HEK293T (cell line): ENCODE measurements around the gene MMP14.

ENCODE experiments used
- CTCF ChIA-PET: fragments of 350-600 bp; formaldehyde crosslinking; extraction: SDS; loops from one replicate; lab custom pipeline; 2021; ENCODE audit warnings: antibody characterized with exemption, inconsistent platforms; lab: Yijun Ruan, JAX
- POLR2A ChIA-PET: fragments of 350-600 bp; formaldehyde crosslinking; extraction: SDS; loops from one replicate; lab custom pipeline; 2020; ENCODE audit warnings: antibody characterized with exemption, inconsistent platforms; lab: Yijun Ruan, JAX
- DNase-seq: peaks from one replicate; pipeline ENCODE4 v3.0.0; 2012; ENCODE audit warnings: mixed read lengths; ENCODE audit errors: extremely low spot score
- ARNT ChIP-seq: fragments of 450-650 bp; IDR thresholded peaks from 2 replicates; pipeline ENCODE4 v1.6.1; 2017; ENCODE audit warnings: mild to moderate bottlenecking
- BHLHE40 ChIP-seq: fragments of 450-650 bp; IDR thresholded peaks from 2 replicates; pipeline ENCODE4 v1.6.1; 2016; ENCODE audit warnings: mild to moderate bottlenecking, moderate library complexity, borderline replicate concordance
- CTBP1 ChIP-seq: fragments of 450-650 bp; IDR thresholded peaks from 2 replicates; pipeline ENCODE4 v1.6.1; 2016; ENCODE audit warnings: borderline replicate concordance
- ELF4 ChIP-seq: fragments of 450-650 bp; IDR thresholded peaks from 2 replicates; pipeline ENCODE4 v1.6.1; 2017; ENCODE audit warnings: antibody characterized with exemption
- FOXA1 ChIP-seq: fragments of 450-650 bp; IDR thresholded peaks from 2 replicates; pipeline ENCODE4 v1.6.1; 2016; ENCODE audit warnings: mild to moderate bottlenecking
- FOXK2 ChIP-seq: fragments of 450-650 bp; IDR thresholded peaks from 2 replicates; pipeline ENCODE4 v1.6.1; 2016; ENCODE audit warnings: mild to moderate bottlenecking
- FOXM1 ChIP-seq: fragments of 450-650 bp; IDR thresholded peaks from 2 replicates; pipeline ENCODE4 v1.6.1; 2017; ENCODE audit warnings: mild to moderate bottlenecking, borderline replicate concordance
- HDGF ChIP-seq: fragments of 450-650 bp; IDR thresholded peaks from 2 replicates; pipeline ENCODE4 v1.6.1; 2017; ENCODE audit warnings: antibody characterized with exemption, borderline replicate concordance
- L3MBTL2 ChIP-seq: fragments of 450-650 bp; conservative IDR thresholded peaks from 2 replicates; pipeline ENCODE4 v1.6.1; 2016; ENCODE audit warnings: mild to moderate bottlenecking
- LEF1 ChIP-seq: fragments of 450-650 bp; IDR thresholded peaks from 2 replicates; pipeline ENCODE4 v1.6.1; 2017; ENCODE audit warnings: mild to moderate bottlenecking, borderline replicate concordance
- NFRKB ChIP-seq: fragments of 450-650 bp; IDR thresholded peaks from 2 replicates; pipeline ENCODE4 v1.6.1; 2016; ENCODE audit warnings: mild to moderate bottlenecking, moderate library complexity
- SP1 ChIP-seq: fragments of 450-650 bp; IDR thresholded peaks from 2 replicates; pipeline ENCODE4 v1.6.1; 2017
- SUZ12 ChIP-seq: fragments of 450-650 bp; IDR thresholded peaks from 2 replicates; pipeline ENCODE4 v1.6.1; 2016; ENCODE audit warnings: mild to moderate bottlenecking
- TARDBP ChIP-seq: fragments of 450-650 bp; IDR thresholded peaks from 2 replicates; pipeline ENCODE4 v1.6.1; 2016
- ZNF384 ChIP-seq: fragments of 450-650 bp; IDR thresholded peaks from 2 replicates; pipeline ENCODE4 v1.6.1; 2016
- TF ChIP-seq, protein P1 (sequence below): fragments of 450-650 bp; IDR thresholded peaks from 2 replicates; pipeline ENCODE4 v1.6.1; 2016

Gene MMP14

DNA sequence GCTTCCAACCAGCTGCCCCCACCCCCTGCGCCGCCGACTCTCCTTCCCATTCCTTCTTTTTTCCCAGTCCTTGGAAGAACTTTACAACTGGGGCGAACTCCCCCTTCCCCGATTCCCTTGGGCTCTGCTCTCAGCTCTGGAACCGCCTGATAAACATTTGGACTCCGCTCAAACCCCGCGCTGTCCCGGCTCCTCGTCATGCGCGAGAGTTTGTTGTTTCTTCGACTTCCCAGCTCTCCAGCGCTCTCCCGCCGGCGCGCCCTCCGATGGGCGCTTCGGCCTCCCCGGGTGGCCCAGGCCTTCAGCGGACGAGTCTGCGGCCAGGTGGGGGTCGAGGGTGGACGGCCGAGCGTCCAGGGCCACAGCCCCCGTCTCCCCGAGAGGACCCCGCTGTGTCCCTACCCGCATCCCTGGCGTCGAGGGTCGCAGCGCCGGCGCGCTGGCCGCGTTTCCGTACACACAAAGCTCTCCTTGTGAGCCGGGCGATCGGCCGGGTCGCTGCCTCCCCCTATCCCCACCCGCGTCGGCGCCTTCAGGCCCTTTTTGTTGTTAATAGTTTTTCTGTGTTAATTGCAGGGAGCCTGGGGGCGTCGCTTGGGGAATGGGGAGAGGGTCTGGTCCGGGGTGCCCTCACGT lies 847 bp downstream of the MMP14 start:
- ChIA-PET CTCF (interaction anchor here (0.5 to 1.0 kb wide), 2 partner anchors 14 to 118 kb away, joined by 3 read pairs; no protein-coding TSS in a partner anchor), POLR2A (no interaction called here)
- no peak for DNase-seq
- TF ChIP-seq HDGF (no peak), FOXA1 (no peak), FOXM1 (no peak), ELF4 (no peak), TARDBP (no peak), LEF1 (no peak), L3MBTL2 (no peak), BHLHE40 (no peak), ZNF384 (no peak), CTBP1 (no peak), ARNT (no peak), SP1 (no peak), FOXK2 (no peak)
- TF ChIP-seq, protein P1, sequence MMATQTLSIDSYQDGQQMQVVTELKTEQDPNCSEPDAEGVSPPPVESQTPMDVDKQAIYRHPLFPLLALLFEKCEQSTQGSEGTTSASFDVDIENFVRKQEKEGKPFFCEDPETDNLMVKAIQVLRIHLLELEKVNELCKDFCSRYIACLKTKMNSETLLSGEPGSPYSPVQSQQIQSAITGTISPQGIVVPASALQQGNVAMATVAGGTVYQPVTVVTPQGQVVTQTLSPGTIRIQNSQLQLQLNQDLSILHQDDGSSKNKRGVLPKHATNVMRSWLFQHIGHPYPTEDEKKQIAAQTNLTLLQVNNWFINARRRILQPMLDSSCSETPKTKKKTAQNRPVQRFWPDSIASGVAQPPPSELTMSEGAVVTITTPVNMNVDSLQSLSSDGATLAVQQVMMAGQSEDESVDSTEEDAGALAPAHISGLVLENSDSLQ, result no peak

- POLR2A ChIA-PET, result interaction anchor here (0.6 to 1.0 kb wide), 2 partner anchors 8 to 13 kb away, joined by 3 read pairs; no protein-coding TSS in a partner anchor
- TF ChIP-seq CTBP1 (no peak), ELF4 (no peak), L3MBTL2 (no peak), ARNT (no peak), HDGF (no peak), LEF1 (no peak), FOXK2 (no peak), NFRKB (no peak), TARDBP (no peak), FOXA1 (no peak), FOXM1 (no peak), SUZ12 (no peak), BHLHE40 (no peak), ZNF384 (no peak), SP1 (no peak)
- TF ChIP-seq, protein P1, result no peak
- CTCF ChIA-PET, result interaction anchor here (0.7 to 1.9 kb wide), 4 partner anchors 15 to 16 kb away, joined by 3 to 6 read pairs (median 3); no protein-coding TSS in a partner anchor
- DNase-seq, result no peak
Measured at GRCh38 chr14:22837750-22838538, 1.6 kb downstream of the MMP14 start.

GRCh38 chr14:22838631-22839041 lies 2.3 kb downstream of the MMP14 start:
- ChIA-PET POLR2A (interaction anchor here (0.6 to 1.5 kb wide), 3 partner anchors 8 to 13 kb away, joined by 3 to 4 read pairs (median 3); no protein-coding TSS in a partner anchor), CTCF (interaction anchor here (0.6 to 1.9 kb wide), 4 partner anchors 14 to 269 kb away, joined by 3 to 6 read pairs (median 3); no protein-coding TSS in a partner anchor)
- TF ChIP-seq LEF1, result no peak
- TF ChIP-seq ARNT, result no peak
- TF ChIP-seq ZNF384, result no peak
- TF ChIP-seq CTBP1, result no peak
- TF ChIP-seq FOXA1, result no peak
- no peak for TF ChIP-seq FOXK2
- TF ChIP-seq TARDBP, result no peak
- TF ChIP-seq BHLHE40, result no peak
- TF ChIP-seq HDGF, result no peak
- no peak for TF ChIP-seq ELF4
- no peak for TF ChIP-seq SUZ12
- TF ChIP-seq, protein P1, result no peak
- no peak for TF ChIP-seq FOXM1
- no peak for TF ChIP-seq NFRKB
- no peak for DNase-seq

- CTCF ChIA-PET, result interaction anchor here (0.7 to 1.9 kb wide), 3 partner anchors 13 to 18 kb away, joined by 3 to 6 read pairs (median 3); no protein-coding TSS in a partner anchor
- TF ChIP-seq BHLHE40 (no peak), HDGF (no peak), ELF4 (no peak), TARDBP (no peak), SP1 (no peak), CTBP1 (no peak), L3MBTL2 (no peak), NFRKB (no peak), SUZ12 (no peak), FOXA1 (no peak), ARNT (no peak), LEF1 (no peak), ZNF384 (no peak), FOXM1 (no peak), FOXK2 (no peak)
- TF ChIP-seq, protein P1, result no peak
- POLR2A ChIA-PET, result interaction anchor here (1.0 to 1.5 kb wide), 2 partner anchors 9 to 11 kb away, joined by 3 to 4 read pairs; no protein-coding TSS in a partner anchor
- no peak for DNase-seq
Measured at GRCh38 chr14:22839159-22839779, 2.9 kb downstream of the MMP14 start.
